Measurements from ENCODE around the gene LY86.

DNA sequence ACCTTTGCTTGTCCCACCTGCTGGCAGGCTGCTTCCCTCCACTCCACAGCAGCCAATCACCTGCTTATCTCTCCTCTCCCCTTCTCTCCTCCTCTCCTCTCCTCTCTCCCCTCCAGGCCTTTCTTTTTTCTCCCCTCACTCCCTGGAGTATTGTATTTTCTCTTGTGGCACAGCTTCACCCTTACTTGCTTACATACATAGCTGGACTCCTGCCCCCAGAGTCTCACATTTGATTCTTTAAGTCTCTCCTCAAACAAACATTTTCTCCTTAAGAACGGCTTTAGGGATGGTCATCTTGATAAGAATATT, 3.6 kb upstream of the LY86 start:
- TF ChIP-seq, protein P1, sequence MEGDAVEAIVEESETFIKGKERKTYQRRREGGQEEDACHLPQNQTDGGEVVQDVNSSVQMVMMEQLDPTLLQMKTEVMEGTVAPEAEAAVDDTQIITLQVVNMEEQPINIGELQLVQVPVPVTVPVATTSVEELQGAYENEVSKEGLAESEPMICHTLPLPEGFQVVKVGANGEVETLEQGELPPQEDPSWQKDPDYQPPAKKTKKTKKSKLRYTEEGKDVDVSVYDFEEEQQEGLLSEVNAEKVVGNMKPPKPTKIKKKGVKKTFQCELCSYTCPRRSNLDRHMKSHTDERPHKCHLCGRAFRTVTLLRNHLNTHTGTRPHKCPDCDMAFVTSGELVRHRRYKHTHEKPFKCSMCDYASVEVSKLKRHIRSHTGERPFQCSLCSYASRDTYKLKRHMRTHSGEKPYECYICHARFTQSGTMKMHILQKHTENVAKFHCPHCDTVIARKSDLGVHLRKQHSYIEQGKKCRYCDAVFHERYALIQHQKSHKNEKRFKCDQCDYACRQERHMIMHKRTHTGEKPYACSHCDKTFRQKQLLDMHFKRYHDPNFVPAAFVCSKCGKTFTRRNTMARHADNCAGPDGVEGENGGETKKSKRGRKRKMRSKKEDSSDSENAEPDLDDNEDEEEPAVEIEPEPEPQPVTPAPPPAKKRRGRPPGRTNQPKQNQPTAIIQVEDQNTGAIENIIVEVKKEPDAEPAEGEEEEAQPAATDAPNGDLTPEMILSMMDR (IDR thresholded peaks at IDR 0.05): no peak
- TF ChIP-seq POLR2A (IDR thresholded peaks at IDR 0.05): no peak
